A673 (cell line): ENCODE data around the gene RPS6KA5. TPM values are rescaled to one million over a fixed set of nuclear protein-coding genes. Genes with fewer than 3 reads are reported as not detected.

Experiments
- BruUV-seq: library from RNA; stranded (reverse); fragments of 400-500 nt; replicated peaks from 2 replicates; lab custom pipeline; 2021; lab: Mats Ljungman, UMichigan
- CTCF ChIA-PET: fragments of 300-600 bp; sonication (Branson Sonifier 250); formaldehyde crosslinking; loops from one replicate; lab custom pipeline; 2022; ENCODE audit warnings: antibody characterized with exemption; lab: Charles Lee
- POLR2A ChIA-PET: fragments of 300-600 bp; sonication (Branson Sonifier 250); formaldehyde crosslinking; loops from one replicate; lab custom pipeline; 2022; ENCODE audit warnings: antibody characterized with exemption; ENCODE audit not compliant: low non-redundant PET; lab: Charles Lee
- DNase-seq: peaks from one replicate; pipeline ENCODE4 v3.0.0-alpha.2; 2015; ENCODE audit warnings: low spot score
- H3K27ac ChIP-seq: fragments of 200-600 bp; sonication (generic); 2 replicates; pipeline ENCODE4 v1.5.1; 2016; ENCODE audit warnings: mixed run types, low read depth, mild to moderate bottlenecking, mixed read lengths, antibody characterized with exemption, low read length; ENCODE audit not compliant: poor library complexity, severe bottlenecking
- H3K27me3 ChIP-seq: fragments of 200-600 bp; sonication (generic); replicated peaks from 2 replicates; pipeline ENCODE4 v1.6.1; 2017; ENCODE audit warnings: mixed run types, low read depth, mild to moderate bottlenecking, mixed read lengths, antibody characterized with exemption, low read length; ENCODE audit not compliant: insufficient read depth, poor library complexity
- H3K36me3 ChIP-seq: fragments of 200-600 bp; sonication (generic); 2 replicates; pipeline ENCODE4 v1.6.1; 2016; ENCODE audit warnings: mixed run types, mild to moderate bottlenecking, mixed read lengths, antibody characterized with exemption, low read length; ENCODE audit not compliant: insufficient read depth, poor library complexity, severe bottlenecking
- H3K4me1 ChIP-seq: fragments of 200-600 bp; sonication (generic); 2 replicates; pipeline ENCODE4 v1.6.1; 2017; ENCODE audit warnings: mixed run types, mild to moderate bottlenecking, mixed read lengths, antibody characterized with exemption, low read length; ENCODE audit not compliant: insufficient read depth, poor library complexity, severe bottlenecking
- H3K4me3 ChIP-seq: fragments of 200-600 bp; sonication (generic); 2 replicates; pipeline ENCODE4 v1.5.1; 2016; ENCODE audit warnings: low read depth, mixed run types, mild to moderate bottlenecking, mixed read lengths, low read length; ENCODE audit not compliant: poor library complexity, severe bottlenecking
- H3K9me3 ChIP-seq: fragments of 200-600 bp; sonication (generic); 2 replicates; pipeline ENCODE4 v1.6.1; 2016; ENCODE audit warnings: mixed run types, low read depth, mild to moderate bottlenecking, mixed read lengths, antibody characterized with exemption, low read length; ENCODE audit not compliant: poor library complexity, severe bottlenecking
- EZH2 ChIP-seq: fragments of 200-600 bp; sonication (generic); IDR thresholded peaks from 2 replicates; pipeline ENCODE4 v1.6.1; 2017; ENCODE audit warnings: borderline replicate concordance, low read depth, mild to moderate bottlenecking, mixed read lengths, antibody characterized with exemption, low read length; ENCODE audit not compliant: poor library complexity, severe bottlenecking
- intact Hi-C: fragments of 100-400 bp; cut with micrococcal nuclease; formaldehyde crosslinking; loops from one replicate; pipeline ENCODE4 v1.10.0; 2022; ENCODE audit not compliant: unreplicated experiment
- total RNA-seq: library from RNA; stranded (reverse); gene quantifications from 2 replicates; pipeline ENCODE4 v1.2.3, GENCODE V29; 2021
- TF ChIP-seq, protein P1 (sequence below): fragments of 300-800, 200-600 bp; sonication (generic); conservative IDR thresholded peaks from 2 replicates; pipeline ENCODE4 v1.5.1; 2017; ENCODE audit warnings: low read depth, mild to moderate bottlenecking, antibody characterized with exemption, low read length, moderate library complexity, mixed read lengths

Gene RPS6KA5
- total RNA-seq, 1 experiment from 2014 or later: 7.6 TPM

DNA sequence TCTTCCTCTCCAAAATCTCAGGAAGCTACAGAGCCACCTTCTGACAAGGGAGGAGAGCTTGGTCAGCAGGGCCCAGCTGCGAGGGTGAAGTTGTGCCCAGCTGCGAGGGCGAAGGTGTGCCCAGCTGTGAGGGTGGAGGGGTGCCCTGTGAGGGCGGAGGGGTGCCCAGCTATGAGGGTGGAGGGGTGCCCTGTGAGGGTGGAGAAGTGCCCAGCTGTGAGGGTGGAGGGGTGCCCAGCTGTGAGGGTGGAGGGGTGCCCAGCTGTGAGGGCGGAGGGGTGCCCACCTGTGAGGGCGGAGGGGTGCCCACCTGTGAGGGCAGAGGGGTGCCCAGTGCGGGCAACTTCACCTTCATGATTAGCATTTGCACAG, 223.8 kb downstream of the RPS6KA5 start:
- no peak for DNase-seq
- ChIA-PET CTCF (no interaction called here), POLR2A (no interaction called here)
- H3K27me3 ChIP-seq: no peaks in the 10 kb centered on the region
- H3K4me3 ChIP-seq: no peak overlapping the region
- H3K27ac ChIP-seq: no peak overlapping the region
- no peaks in the 10 kb centered on the region for H3K36me3 ChIP-seq
- no peak for TF ChIP-seq EZH2
- TF ChIP-seq, protein P1, sequence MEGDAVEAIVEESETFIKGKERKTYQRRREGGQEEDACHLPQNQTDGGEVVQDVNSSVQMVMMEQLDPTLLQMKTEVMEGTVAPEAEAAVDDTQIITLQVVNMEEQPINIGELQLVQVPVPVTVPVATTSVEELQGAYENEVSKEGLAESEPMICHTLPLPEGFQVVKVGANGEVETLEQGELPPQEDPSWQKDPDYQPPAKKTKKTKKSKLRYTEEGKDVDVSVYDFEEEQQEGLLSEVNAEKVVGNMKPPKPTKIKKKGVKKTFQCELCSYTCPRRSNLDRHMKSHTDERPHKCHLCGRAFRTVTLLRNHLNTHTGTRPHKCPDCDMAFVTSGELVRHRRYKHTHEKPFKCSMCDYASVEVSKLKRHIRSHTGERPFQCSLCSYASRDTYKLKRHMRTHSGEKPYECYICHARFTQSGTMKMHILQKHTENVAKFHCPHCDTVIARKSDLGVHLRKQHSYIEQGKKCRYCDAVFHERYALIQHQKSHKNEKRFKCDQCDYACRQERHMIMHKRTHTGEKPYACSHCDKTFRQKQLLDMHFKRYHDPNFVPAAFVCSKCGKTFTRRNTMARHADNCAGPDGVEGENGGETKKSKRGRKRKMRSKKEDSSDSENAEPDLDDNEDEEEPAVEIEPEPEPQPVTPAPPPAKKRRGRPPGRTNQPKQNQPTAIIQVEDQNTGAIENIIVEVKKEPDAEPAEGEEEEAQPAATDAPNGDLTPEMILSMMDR: no peak
- no TSS peak for BruUV-seq
- H3K9me3 ChIP-seq: no peaks in the 10 kb centered on the region
- intact Hi-C loops: no loop called here
- no peaks in the 10 kb centered on the region for H3K4me1 ChIP-seq

DNA sequence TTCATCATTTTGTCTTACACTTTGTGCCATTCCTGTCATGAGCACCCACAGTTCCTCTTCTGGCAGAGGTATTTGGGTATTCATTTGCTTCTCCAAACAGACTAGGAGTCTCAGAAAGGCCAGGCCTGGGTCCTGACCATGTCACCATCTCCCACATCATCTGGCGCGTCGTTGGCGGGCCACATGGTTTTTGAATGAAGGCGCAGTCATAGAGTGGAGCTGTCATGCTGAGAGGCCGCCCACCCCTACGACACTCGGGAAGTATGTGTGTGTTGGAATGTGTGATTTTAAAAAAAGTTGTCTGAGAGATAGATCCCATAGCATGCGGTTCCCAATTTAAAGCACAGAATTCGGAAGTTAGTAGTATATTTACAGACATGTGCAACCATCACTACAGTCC, 228.6 kb downstream of the RPS6KA5 start:
- DNase-seq: no peak
- no peaks in the 10 kb centered on the region for H3K9me3 ChIP-seq
- H3K27ac ChIP-seq: no peak overlapping the region
- H3K36me3 ChIP-seq: no peaks in the 10 kb centered on the region
- intact Hi-C loops: no loop called here
- H3K27me3 ChIP-seq: no peaks in the 10 kb centered on the region
- TF ChIP-seq EZH2: no peak
- TF ChIP-seq, protein P1: no peak
- H3K4me3 ChIP-seq: no peak overlapping the region
- POLR2A ChIA-PET: no interaction called here
- CTCF ChIA-PET: no interaction called here
- no TSS peak for BruUV-seq
- no peaks in the 10 kb centered on the region for H3K4me1 ChIP-seq

DNA sequence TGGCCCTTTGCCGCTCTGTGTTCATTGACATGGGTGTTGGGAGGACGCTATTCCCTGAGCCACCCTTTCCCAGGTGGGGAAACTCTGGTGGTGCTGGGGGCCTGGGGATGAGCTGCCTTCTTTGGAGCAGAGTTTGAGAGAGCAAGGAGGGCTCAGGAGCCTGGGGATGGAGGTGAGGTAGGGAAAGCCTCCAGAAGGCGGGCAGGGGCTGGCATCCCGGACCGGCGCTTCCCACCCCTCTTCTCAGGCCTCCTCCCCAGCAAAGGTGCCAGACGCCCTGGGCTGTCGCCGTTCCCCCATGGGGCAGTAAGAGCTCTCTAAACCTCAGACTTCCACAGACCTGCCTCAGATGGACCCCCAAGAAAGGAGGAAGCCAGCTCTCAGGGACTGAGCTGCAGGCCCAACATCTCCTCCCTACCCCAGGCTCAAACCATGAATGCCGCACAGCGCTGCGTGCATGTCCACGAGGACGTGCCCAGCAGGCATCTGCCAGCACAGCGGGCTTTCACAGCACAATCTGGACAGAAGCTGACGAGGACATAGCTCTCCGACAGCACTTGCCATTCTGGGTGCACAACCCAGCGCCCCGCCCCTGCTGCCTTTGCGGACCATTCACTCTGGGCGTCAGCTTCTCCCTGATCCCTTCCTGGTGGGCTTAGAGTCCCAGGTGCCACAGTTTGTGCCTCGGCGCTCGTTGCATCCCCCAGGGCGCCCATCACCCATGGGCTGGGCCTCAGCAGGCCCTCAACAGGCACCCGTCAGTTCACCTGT, 229.3 kb downstream of the RPS6KA5 start:
- H3K9me3 ChIP-seq: no peaks in the 10 kb centered on the region
- no peak for DNase-seq
- intact Hi-C loops: no loop called here
- H3K27ac ChIP-seq: no peak overlapping the region
- no peaks in the 10 kb centered on the region for H3K4me1 ChIP-seq
- no peak overlapping the region for H3K4me3 ChIP-seq
- no TSS peak for BruUV-seq
- H3K36me3 ChIP-seq: no peaks in the 10 kb centered on the region
- ChIA-PET CTCF (no interaction called here), POLR2A (no interaction called here)
- no peaks in the 10 kb centered on the region for H3K27me3 ChIP-seq
- TF ChIP-seq, protein P1: no peak
- TF ChIP-seq EZH2: no peak
